ENCODE data around the gene CGNL1.

Gene CGNL1

GRCh38 chr15:57415602-57416001, 39.3 kb downstream of the CGNL1 start:
- no peaks in the 10 kb centered on the region; the same call in 1 of the 2 replicates for H3K27me3 ChIP-seq (replicated peaks; ENCODE audit: control insufficient read depth, insufficient read depth, low read length)
- no peak for DNase-seq (ENCODE audit: extremely low read depth, insufficient read length)
- no peaks in the 10 kb centered on the region for H3K36me3 ChIP-seq (ENCODE audit: control insufficient read depth, insufficient read depth, low read length)
- no peak for TF ChIP-seq CTCF (IDR thresholded peaks at IDR 0.05; ENCODE audit: insufficient read depth, low read length, poor library complexity, severe bottlenecking)
- no peak overlapping the region for H3K4me3 ChIP-seq (replicated peaks; ENCODE audit: low read depth, low read length)

- Histone ChIP-seq H3K4me3 (replicated peaks; ENCODE audit: low read depth, low read length) (no peak overlapping the region), H3K36me3 (ENCODE audit: control insufficient read depth, insufficient read depth, low read length) (no peaks in the 10 kb centered on the region), H3K27me3 (replicated peaks; ENCODE audit: control insufficient read depth, insufficient read depth, low read length) (no peaks in the 10 kb centered on the region; the same call in 1 of the 2 replicates)
- no peak for TF ChIP-seq CTCF (IDR thresholded peaks at IDR 0.05; ENCODE audit: insufficient read depth, low read length, poor library complexity, severe bottlenecking)
- no peak for DNase-seq (ENCODE audit: extremely low read depth, insufficient read length)
These were observed 42.3 kb downstream of the CGNL1 start for GRCh38 chr15:57418635-57419034.

DNA sequence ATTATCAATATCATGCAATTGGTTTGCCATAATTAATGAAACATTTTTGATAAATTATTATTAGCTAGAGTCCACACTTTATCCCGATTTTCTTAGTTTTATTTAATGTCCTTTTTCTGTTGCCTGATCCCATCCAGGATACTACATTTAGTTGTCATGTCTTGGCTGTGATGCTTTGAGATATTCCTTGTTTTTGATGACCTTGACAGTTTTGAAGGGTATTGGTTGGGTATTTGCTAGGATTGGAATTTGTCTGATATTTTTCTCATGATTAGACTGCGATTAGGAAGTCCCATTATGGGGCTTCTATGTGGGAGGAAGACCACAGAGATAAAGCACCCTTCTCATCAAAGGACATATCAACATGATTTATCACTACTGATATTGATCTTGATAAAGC, 43.0 kb downstream of the CGNL1 start:
- no peak for DNase-seq (ENCODE audit: extremely low read depth, insufficient read length)
- no peaks in the 10 kb centered on the region for H3K36me3 ChIP-seq (ENCODE audit: control insufficient read depth, insufficient read depth, low read length)
- TF ChIP-seq CTCF (IDR thresholded peaks at IDR 0.05; ENCODE audit: insufficient read depth, low read length, poor library complexity, severe bottlenecking) = no peak
- H3K27me3 ChIP-seq (replicated peaks; ENCODE audit: control insufficient read depth, insufficient read depth, low read length) = peaks cover 1% of the 10 kb centered on the region; the same call in 1 of the 2 replicates
- H3K4me3 ChIP-seq (replicated peaks; ENCODE audit: low read depth, low read length) = no peak overlapping the region

- H3K4me3 ChIP-seq (replicated peaks; ENCODE audit: low read depth, low read length) = no peak overlapping the region
These were observed 44.8 kb downstream of the CGNL1 start for GRCh38 chr15:57421110-57421509.

DNA sequence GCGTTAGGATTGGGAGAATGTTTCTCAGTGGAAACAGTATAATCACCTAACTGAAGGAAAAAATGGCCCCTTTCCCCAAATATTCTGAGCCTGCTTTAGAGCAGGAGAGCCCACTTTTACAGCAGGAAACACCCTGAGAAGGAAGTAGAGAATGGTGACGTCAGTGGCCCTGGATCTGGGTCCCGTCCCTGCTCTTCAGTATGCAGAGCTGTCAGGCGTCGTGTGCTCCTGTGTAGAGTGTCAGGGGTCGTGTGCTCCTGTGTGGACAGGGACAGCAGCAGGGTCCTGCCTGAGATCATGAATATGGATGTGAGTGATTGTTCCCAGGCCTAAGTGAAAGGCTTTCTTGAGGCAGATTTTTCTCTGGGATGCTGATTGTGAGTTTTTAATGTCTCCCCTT, 45.2 kb downstream of the CGNL1 start:
- TF ChIP-seq CTCF (IDR thresholded peaks at IDR 0.05; ENCODE audit: insufficient read depth, low read length, poor library complexity, severe bottlenecking) = no peak
- no peak for DNase-seq (ENCODE audit: extremely low read depth, insufficient read length)
- Histone ChIP-seq H3K36me3 (ENCODE audit: control insufficient read depth, insufficient read depth, low read length) (no peaks in the 10 kb centered on the region), H3K4me3 (replicated peaks; ENCODE audit: low read depth, low read length) (no peak overlapping the region), H3K27me3 (replicated peaks; ENCODE audit: control insufficient read depth, insufficient read depth, low read length) (peaks cover 1% of the 10 kb centered on the region; the same call in 1 of the 2 replicates)

More at GRCh38 chr15:57421110-57421509, 44.8 kb downstream of the CGNL1 start:
- H3K27me3 ChIP-seq (replicated peaks; ENCODE audit: control insufficient read depth, insufficient read depth, low read length) = peaks cover 1% of the 10 kb centered on the region; the same call in 1 of the 2 replicates
- TF ChIP-seq CTCF (IDR thresholded peaks at IDR 0.05; ENCODE audit: insufficient read depth, low read length, poor library complexity, severe bottlenecking) = no peak
- no peak for DNase-seq (ENCODE audit: extremely low read depth, insufficient read length)
- H3K36me3 ChIP-seq (ENCODE audit: control insufficient read depth, insufficient read depth, low read length) = no peaks in the 10 kb centered on the region
